Ammon's horn (tissue), 1 donor: Measurements from ENCODE around the gene STIL.
A peak's percentile ranks its signal among the peaks of the same experiment; 100 is the strongest.
"Not testable (repeated sequence)": the region's sequence is repeated elsewhere in the genome, so short reads cannot be mapped to it uniquely, and the experiment has no call there.

ENCODE experiments used
- DNase-seq: peaks from one replicate; pipeline ENCODE4 v3.0.0-alpha.2; 2016; ENCODE audit warnings: low spot score

STIL gene

DNA sequence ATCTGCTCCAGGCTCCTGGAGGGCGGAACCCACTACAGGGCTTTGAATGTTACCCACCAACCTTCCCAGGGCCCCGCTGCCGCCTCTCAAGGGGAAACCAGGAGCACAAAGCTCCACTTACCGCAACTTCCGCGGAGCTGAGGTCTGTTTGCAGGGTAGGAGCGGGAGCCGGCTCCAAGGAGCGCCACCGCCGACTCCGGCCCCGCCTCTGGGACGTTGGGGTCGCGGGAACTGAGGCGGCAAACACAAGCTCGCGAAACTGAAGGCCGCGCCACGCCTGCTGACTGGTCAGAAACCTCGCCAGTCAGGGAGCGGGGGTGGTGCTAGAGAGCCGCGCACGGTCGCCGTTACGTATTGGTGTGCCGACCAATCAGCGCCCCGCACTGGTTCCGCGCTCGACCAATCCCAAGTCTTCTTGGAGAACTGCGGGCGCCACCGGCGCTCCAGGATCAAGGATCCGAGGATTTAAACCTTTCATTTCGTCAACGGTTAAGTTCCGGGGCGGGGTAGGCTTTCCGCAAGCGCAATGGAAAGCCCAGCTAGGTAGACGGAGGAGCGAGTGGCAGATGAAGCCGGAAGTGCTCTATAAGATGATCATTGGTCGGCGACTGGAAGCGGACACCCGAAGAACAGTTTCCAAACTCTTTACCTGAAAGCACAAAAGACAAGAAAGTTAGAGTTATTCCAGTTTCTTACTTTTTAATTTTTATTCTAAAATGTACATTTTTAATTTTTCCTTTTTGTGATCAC, at the start of gene STIL:
STIL (minus strand) TSS at position 233 of the 750 bp plus-strand sequence. CDS start 3,828 bp downstream, outside the sequence.
- peak; percentile 99 for DNase-seq

DNA sequence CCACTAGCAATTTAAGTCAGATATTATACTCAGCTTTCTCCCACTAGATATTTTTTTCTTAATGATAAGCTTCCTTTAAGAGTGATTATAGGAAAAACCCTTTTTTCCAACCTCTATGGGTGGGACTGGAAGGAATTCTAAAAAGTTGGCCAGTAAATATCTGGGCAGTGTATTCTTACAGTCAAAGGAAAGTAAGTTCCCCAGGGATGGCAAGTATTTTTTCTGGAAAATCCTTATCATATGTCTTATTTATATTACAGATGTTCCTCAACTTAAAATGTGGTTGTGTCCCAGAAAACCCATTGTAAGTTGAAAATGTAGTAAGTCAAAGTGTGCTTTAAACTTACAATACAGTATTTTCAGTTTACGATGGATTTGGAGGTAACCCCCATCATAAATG, 48.9 kb upstream of the STIL start:
- no peak for DNase-seq

- no peak for DNase-seq
These were observed 47.4 kb upstream of the STIL start for GRCh38 chr1:47361380-47361779.

GRCh38 chr1:47351305-47351704, 37.4 kb upstream of the STIL start:
- DNase-seq: no peak

GRCh38 chr1:47348246-47348645, 34.3 kb upstream of the STIL start:
- no peak for DNase-seq

GRCh38 chr1:47347735-47348134, 33.8 kb upstream of the STIL start:
- DNase-seq: no peak

GRCh38 chr1:47346979-47347378, 33.0 kb upstream of the STIL start:
- DNase-seq: not testable (repeated sequence)

- DNase-seq: no peak
These were observed 26.3 kb upstream of the STIL start for GRCh38 chr1:47340227-47340626.

DNA sequence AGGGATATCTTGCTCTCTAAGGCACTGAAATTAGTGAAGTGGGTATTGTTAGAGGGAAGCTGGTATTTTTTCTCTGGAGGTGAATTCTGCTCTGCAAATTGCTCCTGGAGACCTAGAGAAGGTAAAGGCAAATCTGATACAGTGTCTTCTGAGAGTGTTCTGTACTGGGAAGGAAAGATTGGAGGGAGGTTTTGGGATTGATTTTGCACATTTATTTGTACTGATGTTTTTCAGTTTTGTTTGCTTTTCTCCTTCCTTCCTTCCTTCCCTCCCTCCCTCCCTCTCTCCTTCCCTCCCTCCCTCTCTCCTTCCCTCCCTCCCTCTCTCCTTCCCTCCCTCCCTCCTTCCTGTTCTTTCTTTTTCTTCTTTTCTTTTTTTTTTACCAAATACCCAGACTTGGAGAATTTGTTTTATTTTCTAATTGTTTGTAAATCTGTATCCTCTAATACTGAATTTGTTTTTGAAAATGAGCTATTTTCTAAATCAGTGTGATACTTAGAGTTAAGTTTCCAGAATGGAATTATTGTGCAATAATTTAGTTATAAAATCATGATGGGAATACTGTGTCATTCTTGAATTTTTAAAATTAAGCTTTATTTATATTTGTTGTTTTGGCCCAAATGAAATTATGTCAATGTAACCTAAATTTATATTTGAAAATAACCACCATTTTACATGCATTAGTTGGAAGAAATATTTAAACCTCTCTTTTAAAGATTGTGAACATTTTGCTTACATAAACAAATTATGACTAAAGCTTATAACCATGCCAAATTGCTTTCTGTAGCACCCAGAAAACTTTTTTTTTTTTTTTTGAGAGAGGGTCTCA, 24.5 kb upstream of the STIL start:
- DNase-seq: no peak

DNA sequence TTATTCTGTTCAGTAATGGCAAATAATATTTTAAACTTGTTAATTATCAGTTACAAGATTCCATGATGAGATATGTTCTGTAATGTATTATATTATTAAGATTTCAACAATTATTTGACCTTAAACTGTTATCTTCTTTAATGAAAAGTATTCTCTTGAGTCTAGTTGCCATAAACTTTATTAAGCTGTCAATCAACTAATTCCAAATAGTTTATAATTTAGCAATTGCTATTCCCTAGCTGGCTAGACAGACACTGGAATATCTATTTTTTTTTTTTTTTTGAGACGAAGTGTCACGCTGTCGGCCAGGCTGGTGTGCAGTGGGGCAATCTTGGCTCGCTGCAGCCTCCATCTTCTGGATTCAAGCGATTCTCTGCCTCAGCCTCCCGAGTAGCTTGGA, 23.4 kb upstream of the STIL start:
- no peak for DNase-seq

GRCh38 chr1:47334765-47335435, 21.0 kb upstream of the STIL start:
- no peak for DNase-seq

DNA sequence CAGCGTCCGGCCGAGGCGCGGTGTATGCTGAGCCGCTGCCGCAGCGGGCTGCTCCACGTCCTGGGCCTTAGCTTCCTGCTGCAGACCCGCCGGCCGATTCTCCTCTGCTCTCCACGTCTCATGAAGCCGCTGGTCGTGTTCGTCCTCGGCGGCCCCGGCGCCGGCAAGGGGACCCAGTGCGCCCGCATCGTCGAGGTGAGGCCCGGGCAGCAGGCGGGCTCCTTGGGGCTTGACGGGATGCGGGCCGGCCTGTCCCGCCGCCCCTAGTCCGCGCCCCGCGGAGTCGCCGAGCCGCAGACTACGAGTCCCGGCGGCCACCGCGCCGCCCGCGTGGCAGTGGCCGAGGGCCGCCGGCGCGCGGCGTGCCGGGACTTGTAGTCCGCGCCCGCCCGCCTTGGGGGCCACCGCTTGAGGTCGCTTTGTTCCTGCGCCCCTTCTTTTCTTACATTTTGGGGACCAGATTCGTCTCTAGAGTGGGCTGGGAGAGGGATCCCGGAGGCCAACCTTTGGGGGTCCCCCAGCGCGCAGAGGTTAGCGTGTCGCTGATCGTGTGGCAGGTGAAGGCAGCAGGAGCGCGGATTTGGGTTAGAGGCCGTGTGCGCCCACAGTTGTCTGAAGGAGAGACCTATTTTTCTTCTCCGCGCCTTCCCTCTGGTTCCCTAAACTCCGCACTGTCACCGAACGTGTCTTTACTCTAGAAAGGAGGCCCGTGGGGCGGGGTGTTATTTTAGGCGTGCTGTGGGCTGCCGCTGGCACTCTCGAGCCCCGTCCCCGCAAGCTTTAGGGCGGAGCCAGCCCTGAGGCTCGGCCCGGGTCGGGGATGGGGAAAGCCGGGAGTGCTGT, 20.2 kb upstream of the STIL start:
- peak; percentile 88 for DNase-seq

DNA sequence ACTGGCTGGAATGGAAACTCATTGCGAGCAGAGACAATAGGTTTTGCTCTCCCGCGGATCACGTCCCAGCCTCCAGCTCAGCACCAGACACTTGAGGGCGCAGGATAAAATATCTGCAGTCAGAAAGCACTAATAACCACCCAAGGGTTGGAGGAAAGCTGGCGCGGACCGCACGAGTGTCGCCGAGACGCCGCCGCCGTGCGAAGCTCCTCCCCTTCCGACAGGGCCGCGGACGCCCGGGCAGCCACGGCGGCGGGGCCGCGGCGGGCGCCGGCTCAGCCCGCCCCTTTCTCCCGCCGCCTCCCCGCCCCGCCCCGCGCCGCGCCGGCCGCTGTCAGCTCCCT, 19.6 kb upstream of the STIL start, which contains the start of gene CMPK1:
CMPK1 (plus strand) TSS at position 213 of the 344 bp plus-strand sequence. CDS start 156 bp downstream, outside the sequence.
- peak; percentile 90 for DNase-seq

- DNase-seq: no peak
These were observed 19.0 kb upstream of the STIL start for GRCh38 chr1:47332779-47333577.

- DNase-seq: no peak
These were observed 17.9 kb upstream of the STIL start for GRCh38 chr1:47331875-47332274.

GRCh38 chr1:47330212-47330611, 16.3 kb upstream of the STIL start:
- DNase-seq: no peak

- DNase-seq: no peak
These were observed 15.0 kb upstream of the STIL start for GRCh38 chr1:47328992-47329391.

DNA sequence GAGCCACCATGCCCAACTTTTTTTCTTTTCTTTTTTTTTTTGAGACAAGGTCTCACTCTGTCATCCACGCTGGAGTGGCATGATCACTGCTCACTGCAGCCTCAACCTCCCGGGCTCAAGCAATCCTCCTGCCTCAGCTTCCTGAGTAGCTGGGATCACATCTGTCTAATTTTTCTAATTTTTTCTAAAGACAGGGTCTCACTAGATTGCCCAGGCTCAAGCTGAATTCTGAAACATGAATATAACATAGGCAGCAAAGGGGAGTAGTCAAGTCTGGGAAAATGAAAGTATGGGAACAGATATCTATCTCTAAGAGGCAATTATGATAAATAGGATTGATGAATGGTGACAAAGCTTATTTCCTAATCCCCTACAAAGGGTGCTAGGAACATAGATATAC, 12.3 kb upstream of the STIL start:
- no peak for DNase-seq

DNA sequence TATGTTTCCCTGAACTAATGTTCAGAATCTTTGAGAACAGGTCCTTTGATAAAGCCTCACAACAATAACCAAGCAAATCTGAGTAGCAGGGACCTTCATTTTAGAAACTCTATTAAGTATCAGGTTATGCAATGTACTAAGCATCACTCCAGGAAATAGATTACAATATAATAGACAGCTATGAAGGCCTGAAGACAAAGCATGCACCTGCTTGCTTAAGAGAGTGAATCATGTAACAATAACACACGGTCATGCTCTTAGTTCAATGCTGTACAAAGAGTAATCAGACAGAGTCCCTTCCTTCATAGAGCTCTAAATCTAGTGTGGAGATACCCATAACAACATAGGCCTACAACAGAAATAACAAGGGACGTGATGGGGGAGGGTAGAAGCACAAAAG, 11.6 kb upstream of the STIL start:
- no peak for DNase-seq

DNA sequence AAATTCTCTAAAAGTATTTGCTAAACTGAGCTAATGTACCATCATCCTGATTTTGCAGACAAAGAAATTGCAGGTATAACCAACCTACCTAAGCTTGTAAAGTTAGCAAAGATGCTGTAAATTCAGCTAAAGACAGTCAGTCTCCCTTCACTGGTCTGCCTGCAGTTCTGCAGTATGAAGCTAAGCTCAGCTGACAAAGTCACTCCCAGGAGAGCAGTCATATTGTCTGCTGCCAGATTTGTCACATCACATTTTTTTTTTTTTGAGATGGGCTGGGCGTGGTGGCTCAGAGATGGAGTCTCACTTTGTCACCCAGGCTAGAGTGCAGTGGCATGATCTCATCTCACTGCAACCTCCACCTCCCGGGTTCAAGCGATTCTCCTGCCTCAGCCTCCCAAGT, 10.7 kb upstream of the STIL start:
- no peak for DNase-seq

- DNase-seq: no peak
These were observed 9.7 kb upstream of the STIL start for GRCh38 chr1:47323599-47324031.
